OCI-LY7 (cell line): Measurements from ENCODE around the gene CDHR1. TPM values are rescaled to one million over a fixed set of nuclear protein-coding genes. Genes with fewer than 3 reads are reported as not detected.

Experiments
- BruUV-seq: library from RNA; stranded (reverse); fragments of 400-500 nt; replicated peaks from 2 replicates; lab custom pipeline; 2021; lab: Mats Ljungman, UMichigan
- CTCF ChIA-PET: fragments of 300-600 bp; sonication (Branson Sonifier 250); formaldehyde crosslinking; loops from one replicate; lab custom pipeline; 2022; ENCODE audit warnings: antibody characterized with exemption; ENCODE audit not compliant: unreplicated experiment; lab: Charles Lee
- POLR2A ChIA-PET: fragments of 300-600 bp; sonication (Branson Sonifier 250); formaldehyde crosslinking; loops from one replicate; lab custom pipeline; 2022; ENCODE audit warnings: antibody characterized with exemption; lab: Charles Lee
- DNase-seq: peaks from one replicate; pipeline ENCODE4 v3.0.0-alpha.2; 2015; ENCODE audit warnings: low spot score
- H2AFZ ChIP-seq: fragments of 200-600 bp; sonication (generic), shearing (Covaris generic); 2 replicates; pipeline ENCODE4 v1.6.1; 2014; ENCODE audit warnings: mild to moderate bottlenecking, antibody characterized with exemption, low read length, moderate library complexity
- H3K27ac ChIP-seq: fragments of 200-600 bp; sonication (generic); 2 replicates; pipeline ENCODE4 v1.5.1; 2014; ENCODE audit warnings: mixed run types, low read depth, mild to moderate bottlenecking, moderate library complexity, low read length, inconsistent platforms; ENCODE audit not compliant: poor library complexity, severe bottlenecking
- H3K36me3 ChIP-seq: fragments of 200-600 bp; sonication (generic); 2 replicates; pipeline ENCODE4 v1.6.1; 2014; ENCODE audit warnings: mild to moderate bottlenecking, antibody characterized with exemption, low read length, moderate library complexity, mixed read lengths; ENCODE audit not compliant: insufficient read depth
- H3K4me1 ChIP-seq: fragments of 200-600 bp; sonication (generic); 2 replicates; pipeline ENCODE4 v1.5.1; 2014; ENCODE audit warnings: mild to moderate bottlenecking, low read length; ENCODE audit not compliant: insufficient read depth, poor library complexity, severe bottlenecking
- H3K4me2 ChIP-seq: fragments of 200-600 bp; sonication (generic); 2 replicates; pipeline ENCODE4 v1.6.1; 2014; ENCODE audit warnings: mild to moderate bottlenecking, low read length
- H3K4me3 ChIP-seq: fragments of 200-600 bp; sonication (generic); 2 replicates; pipeline ENCODE4 v1.5.1; 2014; ENCODE audit warnings: mild to moderate bottlenecking, low read depth, low read length; ENCODE audit not compliant: poor library complexity, severe bottlenecking
- H3K79me2 ChIP-seq: fragments of 200-600 bp; sonication (generic); 2 replicates; pipeline ENCODE4 v1.6.1; 2016; ENCODE audit warnings: low read depth, mild to moderate bottlenecking, low read length, moderate library complexity, mixed read lengths; ENCODE audit not compliant: insufficient read depth
- H3K9me2 ChIP-seq: fragments of 200-600 bp; sonication (generic); 2 replicates; pipeline ENCODE4 v1.6.1; 2016; ENCODE audit warnings: mild to moderate bottlenecking, low read length, mixed read lengths; ENCODE audit not compliant: insufficient read depth
- H3K9me3 ChIP-seq: fragments of 200-600 bp; sonication (generic); 2 replicates; pipeline ENCODE4 v1.6.1; 2014; ENCODE audit warnings: mild to moderate bottlenecking, mixed run types, low read length, mixed read lengths
- H4K20me1 ChIP-seq: fragments of 200-600 bp; sonication (generic); 2 replicates; pipeline ENCODE4 v1.6.1; 2014; ENCODE audit warnings: mild to moderate bottlenecking, antibody characterized with exemption, low read length, moderate library complexity, mixed read lengths; ENCODE audit not compliant: insufficient read depth
- CTCF ChIP-seq: fragments of 200-600 bp; sonication (generic); conservative IDR thresholded peaks from 2 replicates; pipeline ENCODE4 v1.5.1; 2014; ENCODE audit warnings: mild to moderate bottlenecking, antibody characterized with exemption, low read length, moderate library complexity, mixed read lengths
- EZH2phosphoT487 ChIP-seq: fragments of 200-600 bp; sonication (generic); IDR thresholded peaks from 2 replicates; pipeline ENCODE4 v1.6.1; 2018; ENCODE audit warnings: low read depth, borderline replicate concordance, mild to moderate bottlenecking, mixed run types, antibody characterized with exemption, low read length, moderate library complexity, mixed read lengths
- intact Hi-C: fragments of 100-400 bp; cut with micrococcal nuclease; formaldehyde crosslinking; loops from one replicate; pipeline ENCODE4 v1.10.0; 2022; ENCODE audit not compliant: unreplicated experiment
- total RNA-seq, 2 experiments: library from RNA; depleted of rRNA in 1 of 2; stranded (reverse); fragments of >200 nt in 1 of 2; shearing (Covaris generic) in 1 of 2; gene quantifications; 2 replicates each; pipeline ENCODE4 v1.2.3, GENCODE V29; 2014 to 2022

The CDHR1 gene
- total RNA-seq, 2 experiments from 2014 or later = not detected

- ChIA-PET CTCF (no interaction called here), POLR2A (interaction anchor here (0.6 to 0.8 kb wide), 2 partner anchors 10 to 357 kb away, joined by 3 to 5 read pairs; no protein-coding TSS in a partner anchor)
- intact Hi-C loops = no loop called here
- DNase-seq = no peak
- Histone ChIP-seq H3K9me3 (no peaks in the 10 kb centered on the region), H3K9me2 (no peaks in the 10 kb centered on the region), H3K4me3 (no peak overlapping the region), H3K27ac (no peak overlapping the region), H3K36me3 (no peaks in the 10 kb centered on the region), H2AFZ (no peak overlapping the region), H3K4me2 (no peak overlapping the region), H4K20me1 (no peaks in the 10 kb centered on the region), H3K79me2 (no peaks in the 10 kb centered on the region), H3K4me1 (no peaks in the 10 kb centered on the region)
- BruUV-seq = no TSS peak
- TF ChIP-seq CTCF (no peak), EZH2phosphoT487 (no peak)
Measured at GRCh38 chr10:84236807-84237198, 42.5 kb downstream of the CDHR1 start.

GRCh38 chr10:84237199-84238051 is 43.1 kb downstream of the CDHR1 start:
- no peak overlapping the region for H2AFZ ChIP-seq
- TF ChIP-seq CTCF (0 out of 2 replicates have a peak, but pooled peaks have one; percentile 20), EZH2phosphoT487 (no peak)
- no peaks in the 10 kb centered on the region for H3K79me2 ChIP-seq
- no peak overlapping the region for H3K27ac ChIP-seq
- H3K4me3 ChIP-seq = no peak overlapping the region
- no peaks in the 10 kb centered on the region for H3K4me1 ChIP-seq
- no peaks in the 10 kb centered on the region for H3K9me2 ChIP-seq
- H3K36me3 ChIP-seq = no peaks in the 10 kb centered on the region
- no peaks in the 10 kb centered on the region for H3K9me3 ChIP-seq
- H3K4me2 ChIP-seq = no peak overlapping the region
- intact Hi-C loops = no loop called here
- DNase-seq = no peak
- ChIA-PET CTCF (no interaction called here), POLR2A (no interaction called here)
- H4K20me1 ChIP-seq = no peaks in the 10 kb centered on the region
- no TSS peak for BruUV-seq

GRCh38 chr10:84238909-84239308 is 44.6 kb downstream of the CDHR1 start:
- H2AFZ ChIP-seq = no peak overlapping the region
- H3K4me1 ChIP-seq = no peaks in the 10 kb centered on the region
- ChIA-PET CTCF (no interaction called here), POLR2A (interaction anchor here (0.7 kb wide), 1 partner anchor 61 kb away, joined by 3 read pairs; no protein-coding TSS in a partner anchor)
- no peak overlapping the region for H3K4me2 ChIP-seq
- BruUV-seq = no TSS peak
- TF ChIP-seq EZH2phosphoT487 (no peak), CTCF (no peak)
- no peaks in the 10 kb centered on the region for H3K36me3 ChIP-seq
- no peaks in the 10 kb centered on the region for H3K79me2 ChIP-seq
- intact Hi-C loops = no loop called here
- no peaks in the 10 kb centered on the region for H3K9me3 ChIP-seq
- no peaks in the 10 kb centered on the region for H3K9me2 ChIP-seq
- H3K4me3 ChIP-seq = no peak overlapping the region
- H3K27ac ChIP-seq = no peak overlapping the region
- no peak for DNase-seq
- no peaks in the 10 kb centered on the region for H4K20me1 ChIP-seq
